NB4 (cell line): ENCODE data around the gene EVC.
"Not testable (repeated sequence)": the region's sequence is repeated elsewhere in the genome, so short reads cannot be mapped to it uniquely, and the experiment has no call there.

Experiments used
- DNase-seq: peaks from one replicate; pipeline ENCODE4 v3.0.0; 2010; ENCODE audit warnings: low read depth
- H3K4me3 ChIP-seq: one replicate; pipeline ENCODE4 v1.5.1; 2011; ENCODE audit warnings: mild to moderate bottlenecking, low read depth, low read length, moderate library complexity
- MYC ChIP-seq: IDR thresholded peaks from 2 replicates; pipeline ENCODE4 v1.6.1; 2011; ENCODE audit warnings: low read depth, low read length
- POLR2A ChIP-seq: IDR thresholded peaks from 2 replicates; pipeline ENCODE4 v1.6.1; 2011; ENCODE audit warnings: mild to moderate bottlenecking; ENCODE audit not compliant: insufficient read length; ENCODE audit errors: extremely low read depth
- TF ChIP-seq, protein P1 (sequence below): IDR thresholded peaks from one replicate; pipeline ENCODE4 v1.5.1; 2012; ENCODE audit warnings: low read depth, low read length
- TF ChIP-seq, protein P2 (sequence below): IDR thresholded peaks from 2 replicates; pipeline ENCODE4 v1.6.1; 2011; ENCODE audit warnings: low read depth, low read length

The EVC gene

DNA sequence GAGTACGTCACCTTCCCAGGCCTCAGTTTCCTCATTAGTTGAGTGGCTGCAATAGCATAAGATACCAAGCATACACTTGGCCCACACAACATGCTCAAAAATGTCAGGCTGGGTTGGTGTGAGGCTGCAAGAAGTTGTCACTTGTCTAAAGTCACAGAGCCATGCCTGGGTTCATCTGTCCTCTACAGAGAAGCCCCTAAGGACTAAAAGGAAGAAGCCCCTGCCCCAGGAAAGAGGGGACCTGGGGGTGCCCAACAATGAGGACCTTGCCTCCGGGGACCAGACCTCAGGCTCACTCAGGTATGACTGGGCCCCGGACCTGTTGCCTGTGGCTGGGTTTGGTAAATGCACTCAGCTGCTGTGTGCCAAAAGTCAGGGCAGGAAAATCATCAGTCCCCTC lies 99.2 kb downstream of the EVC start:
- H3K4me3 ChIP-seq: no peak overlapping the region
- DNase-seq: no peak
- TF ChIP-seq POLR2A (no peak), MYC (no peak)
- TF ChIP-seq, protein P1, sequence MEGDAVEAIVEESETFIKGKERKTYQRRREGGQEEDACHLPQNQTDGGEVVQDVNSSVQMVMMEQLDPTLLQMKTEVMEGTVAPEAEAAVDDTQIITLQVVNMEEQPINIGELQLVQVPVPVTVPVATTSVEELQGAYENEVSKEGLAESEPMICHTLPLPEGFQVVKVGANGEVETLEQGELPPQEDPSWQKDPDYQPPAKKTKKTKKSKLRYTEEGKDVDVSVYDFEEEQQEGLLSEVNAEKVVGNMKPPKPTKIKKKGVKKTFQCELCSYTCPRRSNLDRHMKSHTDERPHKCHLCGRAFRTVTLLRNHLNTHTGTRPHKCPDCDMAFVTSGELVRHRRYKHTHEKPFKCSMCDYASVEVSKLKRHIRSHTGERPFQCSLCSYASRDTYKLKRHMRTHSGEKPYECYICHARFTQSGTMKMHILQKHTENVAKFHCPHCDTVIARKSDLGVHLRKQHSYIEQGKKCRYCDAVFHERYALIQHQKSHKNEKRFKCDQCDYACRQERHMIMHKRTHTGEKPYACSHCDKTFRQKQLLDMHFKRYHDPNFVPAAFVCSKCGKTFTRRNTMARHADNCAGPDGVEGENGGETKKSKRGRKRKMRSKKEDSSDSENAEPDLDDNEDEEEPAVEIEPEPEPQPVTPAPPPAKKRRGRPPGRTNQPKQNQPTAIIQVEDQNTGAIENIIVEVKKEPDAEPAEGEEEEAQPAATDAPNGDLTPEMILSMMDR: no peak
- TF ChIP-seq, protein P2, sequence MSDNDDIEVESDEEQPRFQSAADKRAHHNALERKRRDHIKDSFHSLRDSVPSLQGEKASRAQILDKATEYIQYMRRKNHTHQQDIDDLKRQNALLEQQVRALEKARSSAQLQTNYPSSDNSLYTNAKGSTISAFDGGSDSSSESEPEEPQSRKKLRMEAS: no peak

DNA sequence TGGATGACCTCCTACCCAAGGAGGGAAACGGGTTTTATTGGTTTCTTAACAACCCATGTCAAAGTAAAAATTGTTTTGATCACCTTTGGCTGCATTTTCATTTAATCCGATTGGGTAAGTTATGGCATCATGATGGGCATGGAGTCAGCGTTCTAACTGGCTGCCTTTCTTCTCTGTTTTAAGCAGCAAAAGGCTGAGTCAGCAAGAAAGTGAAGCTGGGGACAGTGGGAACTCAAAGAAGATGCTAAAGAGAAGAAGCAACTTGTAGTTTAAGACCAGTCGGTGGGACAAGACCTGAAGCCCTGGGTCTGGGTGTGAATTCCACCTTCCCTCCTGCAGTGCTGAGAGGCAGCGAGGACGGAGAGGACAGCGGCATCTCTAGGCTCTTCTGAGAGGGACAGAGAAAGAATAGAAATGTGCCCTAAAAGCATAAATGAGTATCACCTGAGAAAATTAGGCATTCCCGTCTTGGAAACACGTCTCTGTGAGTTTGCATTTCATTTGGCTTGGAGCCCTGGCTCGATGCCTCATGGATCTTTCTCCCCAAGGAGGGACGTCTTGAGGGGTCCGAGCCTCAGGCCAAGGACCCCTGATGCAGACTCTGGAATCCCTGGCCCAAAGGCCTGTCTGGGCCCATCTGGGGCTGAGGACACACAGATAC lies 99.9 kb downstream of the EVC start:
- TF ChIP-seq, protein P1: no peak
- TF ChIP-seq, protein P2: no peak
- TF ChIP-seq POLR2A (no peak), MYC (no peak)
- no peak for DNase-seq
- H3K4me3 ChIP-seq: no peak overlapping the region

DNA sequence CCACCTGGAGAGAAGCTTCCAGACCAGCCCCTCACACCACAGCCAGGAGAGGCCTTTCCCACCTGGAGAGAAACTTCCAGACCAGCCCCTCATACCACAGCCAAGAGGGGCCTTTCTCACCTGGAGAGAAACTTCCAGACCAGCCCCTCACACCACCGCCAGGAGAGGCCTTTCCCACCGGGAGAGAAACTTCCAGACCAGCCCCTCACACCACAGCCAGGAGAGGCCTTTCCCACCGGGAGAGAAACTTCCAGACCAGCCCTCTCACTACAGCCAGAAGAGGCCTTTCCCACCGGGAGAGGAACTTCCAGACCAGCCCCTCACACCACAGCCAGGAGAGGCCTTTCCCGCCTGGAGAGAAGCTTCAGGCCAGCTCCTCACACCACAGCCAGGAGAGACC lies 101.1 kb downstream of the EVC start:
- not testable (repeated sequence) for H3K4me3 ChIP-seq, DNase-seq

DNA sequence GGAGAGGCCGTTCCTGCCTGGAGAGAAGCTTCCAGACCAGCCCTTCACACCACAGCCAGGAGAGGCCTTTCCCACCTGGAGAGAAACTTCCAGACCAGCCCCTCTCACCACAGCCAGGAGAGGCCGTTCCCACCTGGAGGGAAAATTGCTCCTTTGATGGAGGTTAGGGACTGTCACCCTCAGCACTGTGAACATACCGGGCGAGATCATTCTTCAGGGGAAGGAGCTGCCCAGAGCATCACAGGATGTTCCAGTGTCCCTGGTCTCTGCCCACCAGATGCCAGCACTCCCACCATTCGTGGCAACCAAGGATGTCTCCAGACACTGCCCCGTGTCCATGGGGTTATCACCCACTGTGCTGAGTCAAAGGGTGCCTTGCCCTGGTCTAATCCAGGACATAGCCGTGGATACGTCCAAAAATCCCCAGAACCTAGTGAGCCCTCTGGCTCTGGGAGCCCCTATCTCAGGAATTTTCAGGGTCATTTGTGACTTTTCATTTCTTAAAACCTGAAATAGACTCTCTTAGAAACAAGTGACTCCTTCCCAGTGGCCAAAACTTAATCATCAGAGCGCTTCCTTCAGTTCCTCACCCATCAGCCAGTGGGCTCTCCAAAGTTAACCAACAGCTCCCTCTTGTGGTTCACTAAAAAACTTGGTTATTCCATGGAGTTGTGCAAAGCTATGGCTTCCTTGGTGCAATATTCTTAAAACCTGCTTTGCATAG lies 101.7 kb downstream of the EVC start:
- peak; percentile 84 for DNase-seq
- no peak overlapping the region for H3K4me3 ChIP-seq
- TF ChIP-seq, protein P2: no peak
- TF ChIP-seq POLR2A (no peak), MYC (no peak)
- TF ChIP-seq, protein P1: peak; percentile 82

DNA sequence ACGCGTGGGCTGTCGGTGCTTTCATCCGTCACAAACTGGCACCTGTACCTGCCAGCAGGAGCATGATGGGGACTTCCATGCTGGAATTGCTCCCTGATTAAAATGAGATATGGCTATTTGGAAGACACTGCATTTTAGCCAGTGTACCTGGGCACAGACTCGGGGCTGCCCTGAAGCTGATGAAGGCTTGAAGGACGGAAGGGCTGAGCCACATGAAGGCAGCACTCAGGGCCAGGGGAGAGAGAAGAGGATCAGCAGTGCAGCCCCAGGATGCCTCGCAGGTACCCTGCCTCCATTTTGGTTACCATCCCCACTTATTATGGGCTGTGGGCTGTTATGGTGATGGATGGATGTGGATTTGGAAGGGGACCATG lies 102.9 kb downstream of the EVC start:
- H3K4me3 ChIP-seq: no peak overlapping the region
- TF ChIP-seq, protein P1: no peak
- TF ChIP-seq POLR2A (no peak), MYC (no peak)
- TF ChIP-seq, protein P2: no peak
- no peak for DNase-seq

DNA sequence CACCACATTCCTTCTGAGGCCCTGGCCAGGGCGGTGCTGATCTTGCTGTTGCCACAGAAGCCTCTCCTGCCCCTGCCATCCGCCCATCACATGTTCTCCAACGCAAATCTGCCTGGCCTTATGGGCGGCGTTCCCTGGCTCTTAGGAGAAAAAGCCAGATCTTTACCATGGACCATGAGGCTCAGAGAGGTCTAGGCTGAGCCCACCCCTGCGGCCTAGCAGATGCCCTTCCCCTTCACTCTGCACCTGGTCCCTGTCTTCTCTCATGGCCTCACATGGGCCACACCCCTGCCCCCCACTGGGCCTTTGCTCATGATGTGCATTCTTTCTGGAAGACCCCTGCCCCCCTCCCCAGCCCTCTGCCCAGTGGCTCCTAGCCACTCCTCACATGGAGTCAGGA lies 103.4 kb downstream of the EVC start:
- DNase-seq: no peak
- TF ChIP-seq, protein P1: no peak
- TF ChIP-seq, protein P2: no peak
- no peak for TF ChIP-seq POLR2A
- no peak for TF ChIP-seq MYC
- H3K4me3 ChIP-seq: no peak overlapping the region
